HG02885 (cell line): ENCODE measurements around the gene LRRC51.
"Not testable (repeated sequence)": the region's sequence is repeated elsewhere in the genome, so short reads cannot be mapped to it uniquely, and the experiment has no call there.

Source experiments
- ATAC-seq: cut with Tn5 transposase; IDR thresholded peaks from one replicate; pipeline ENCODE4 v1.9.1; 2021; ENCODE audit warnings: mild to moderate bottlenecking; ENCODE audit not compliant: unreplicated experiment, poor library complexity

LRRC51 gene

DNA sequence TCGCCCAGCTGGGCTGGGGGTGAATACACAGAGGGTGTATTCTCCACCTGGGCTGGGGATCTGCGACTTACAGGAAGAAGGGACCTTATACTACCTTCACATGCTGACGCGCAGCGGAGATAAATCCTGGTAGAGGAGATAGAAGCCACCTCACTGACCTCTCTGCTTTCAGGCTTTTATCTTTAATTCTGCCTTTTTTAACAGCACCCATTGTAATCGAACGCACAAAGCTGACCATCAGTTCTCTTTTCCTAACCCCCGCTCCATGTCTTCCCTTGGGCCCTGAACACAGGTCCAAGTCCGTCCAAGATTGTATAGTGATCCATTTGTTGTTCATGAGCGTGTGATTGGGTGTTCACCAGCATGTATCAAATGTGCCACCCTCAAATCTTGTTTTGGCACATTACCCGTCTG lies 23.1 kb downstream of the LRRC51 start:
- no peak for ATAC-seq

- no peak for ATAC-seq
Measured at GRCh38 chr11:72105888-72106287, 25.2 kb downstream of the LRRC51 start, which contains the start of gene TOMT. TOMT (plus strand) TSS chr11:72105924; CDS start chr11:72105952, 28 bp downstream.

DNA sequence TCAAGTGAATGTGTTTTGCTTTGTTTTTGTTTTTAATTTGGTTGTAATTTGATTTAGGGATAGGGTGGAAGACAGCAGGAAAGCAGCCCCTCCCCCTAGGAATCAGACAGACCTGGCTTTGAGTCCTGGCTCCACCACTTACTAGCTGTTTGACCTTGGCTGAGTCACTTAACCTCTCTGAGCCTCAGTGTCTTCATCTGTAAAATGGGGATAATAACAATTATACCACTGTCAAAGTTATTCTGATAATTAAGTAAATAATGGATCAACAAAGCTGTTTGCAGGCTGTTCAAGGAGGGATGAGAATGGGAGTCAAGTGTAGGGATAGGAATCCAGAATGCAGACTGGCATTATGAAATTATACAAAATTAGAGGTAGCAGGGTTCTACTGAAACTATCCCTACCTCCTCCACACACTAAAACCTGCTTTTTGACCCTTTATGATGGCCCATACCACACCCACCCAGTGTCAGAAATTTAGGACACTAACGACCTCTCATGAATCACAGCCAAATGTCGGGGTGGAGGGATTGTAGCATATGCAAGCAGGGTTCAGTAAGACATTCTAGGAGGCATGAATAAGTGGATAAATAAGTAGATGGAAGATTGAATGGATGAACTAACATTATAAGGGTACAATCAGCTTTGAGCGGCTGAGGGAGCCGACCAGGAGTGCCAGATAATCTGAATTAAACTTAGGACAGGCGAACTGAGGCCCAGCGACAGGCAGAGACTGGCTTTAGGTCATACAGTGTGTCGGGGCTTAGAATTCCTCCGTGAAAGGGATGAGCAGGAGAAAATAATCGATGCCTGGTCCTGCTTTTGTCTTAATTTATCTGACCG lies 30.9 kb downstream of the LRRC51 start:
- ATAC-seq: peak; percentile 0

- peak; percentile 92 for ATAC-seq
Measured at GRCh38 chr11:72112143-72112977, 31.7 kb downstream of the LRRC51 start, which contains the start of gene ANAPC15. ANAPC15 (minus strand) TSS chr11:72112695; CDS start chr11:72111276, 1,419 bp downstream.

GRCh38 chr11:72112978-72113808 lies 32.5 kb downstream of the LRRC51 start:
- ATAC-seq: no peak

GRCh38 chr11:72114570-72114969 lies 33.9 kb downstream of the LRRC51 start:
- no peak for ATAC-seq

DNA sequence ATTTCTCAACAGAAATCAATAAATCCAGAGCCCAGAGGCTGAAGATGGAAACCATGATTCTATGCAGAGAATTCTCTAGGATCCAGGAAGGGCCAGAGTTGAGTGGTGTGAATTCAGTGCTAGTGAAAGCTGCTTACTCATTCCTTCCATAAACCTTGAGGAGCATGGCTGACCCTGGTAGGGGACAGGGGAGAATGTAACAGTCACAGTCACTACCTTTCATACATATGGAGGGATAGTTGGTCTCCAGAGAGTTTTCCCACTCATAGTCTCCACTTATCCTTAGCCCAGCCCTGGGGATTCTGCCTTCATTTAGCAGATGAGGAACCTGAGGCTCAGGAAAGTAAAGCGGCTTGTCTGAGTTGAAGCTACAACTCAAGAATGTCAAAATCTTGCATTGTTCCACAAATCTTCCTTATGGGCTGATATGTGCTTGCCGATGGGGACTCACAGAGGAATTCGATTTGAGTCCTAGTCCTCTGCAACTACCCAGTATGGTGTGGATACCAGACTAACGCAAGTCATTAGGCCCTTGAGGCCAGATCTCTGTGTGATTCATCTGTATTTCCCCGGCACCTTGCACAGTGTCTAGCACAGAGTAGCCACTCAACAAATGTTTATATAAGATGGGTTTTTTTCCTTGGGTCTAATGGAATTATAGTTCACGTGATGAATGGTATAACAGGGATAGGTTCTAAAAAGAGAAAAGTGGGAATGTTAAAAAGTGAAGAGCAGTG lies 35.5 kb downstream of the LRRC51 start:
- no peak for ATAC-seq

DNA sequence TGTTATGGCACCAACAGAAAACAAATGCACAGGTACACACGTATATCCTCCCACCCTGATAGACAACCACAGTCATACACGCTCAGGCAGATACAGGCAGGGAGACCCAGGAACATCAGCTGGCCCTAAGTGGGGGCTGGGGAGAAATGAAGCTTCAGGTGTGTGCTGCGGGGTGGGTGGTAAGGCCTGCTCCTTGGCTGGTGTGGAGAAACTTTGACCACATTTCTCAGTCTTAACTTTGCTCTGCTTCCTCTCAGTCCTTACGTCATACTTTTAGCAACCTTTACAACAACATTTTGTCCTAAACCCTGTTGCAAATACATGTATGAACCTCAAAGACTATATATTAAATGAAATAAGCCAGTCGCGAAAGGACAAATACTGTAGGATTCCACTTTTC lies 38.5 kb downstream of the LRRC51 start:
- no peak for ATAC-seq

- ATAC-seq: no peak
Measured at GRCh38 chr11:72120930-72121329, 40.3 kb downstream of the LRRC51 start.

GRCh38 chr11:72122607-72123006 lies 42.0 kb downstream of the LRRC51 start:
- ATAC-seq: no peak

DNA sequence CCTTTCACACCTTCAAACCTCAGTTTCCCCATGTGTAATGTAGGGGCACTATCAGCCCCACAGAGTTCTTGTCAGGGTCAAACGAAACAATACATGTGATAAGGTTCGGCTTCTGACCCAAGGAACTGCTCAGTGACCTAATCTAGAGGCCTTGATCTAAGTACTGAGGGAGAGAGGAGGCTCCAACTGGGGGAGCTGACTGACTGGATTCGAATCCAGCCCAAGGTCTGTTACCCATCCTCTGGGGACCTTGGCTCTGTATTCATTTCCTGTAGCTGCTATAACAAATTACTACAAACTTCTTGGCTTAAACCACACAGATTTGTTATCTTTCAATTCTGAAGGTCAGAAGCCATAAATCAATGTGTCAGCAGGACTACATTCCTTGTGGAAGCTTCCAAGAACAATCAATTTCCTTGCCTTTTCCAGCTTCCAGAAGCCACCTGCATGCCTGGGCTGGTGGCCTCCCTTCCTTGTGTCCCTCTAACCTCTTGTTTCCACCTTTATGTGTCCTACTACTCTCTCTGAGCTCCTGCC lies 42.5 kb downstream of the LRRC51 start:
- ATAC-seq: no peak

DNA sequence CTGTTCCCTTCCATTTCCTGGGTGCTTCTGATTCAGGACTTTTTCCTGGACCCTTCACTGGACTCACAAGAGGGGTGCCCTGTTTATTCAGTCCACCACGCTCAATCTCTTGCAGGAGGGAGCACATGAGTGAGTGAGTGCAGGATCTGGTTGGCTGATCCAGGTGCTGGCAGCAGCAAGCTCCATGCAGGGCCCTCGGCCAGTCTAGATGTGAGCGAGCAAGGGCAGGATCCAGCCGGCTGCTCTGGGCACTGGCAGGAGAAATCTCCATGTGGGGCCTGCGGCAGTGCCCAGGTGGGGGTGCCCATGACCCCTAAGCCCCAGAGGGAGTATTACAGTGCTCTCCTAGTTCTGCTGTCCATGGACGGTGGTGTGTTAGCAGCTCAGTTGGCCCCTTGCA lies 43.4 kb downstream of the LRRC51 start:
- ATAC-seq: no peak

GRCh38 chr11:72125956-72126355 lies 45.3 kb downstream of the LRRC51 start:
- ATAC-seq: no peak

DNA sequence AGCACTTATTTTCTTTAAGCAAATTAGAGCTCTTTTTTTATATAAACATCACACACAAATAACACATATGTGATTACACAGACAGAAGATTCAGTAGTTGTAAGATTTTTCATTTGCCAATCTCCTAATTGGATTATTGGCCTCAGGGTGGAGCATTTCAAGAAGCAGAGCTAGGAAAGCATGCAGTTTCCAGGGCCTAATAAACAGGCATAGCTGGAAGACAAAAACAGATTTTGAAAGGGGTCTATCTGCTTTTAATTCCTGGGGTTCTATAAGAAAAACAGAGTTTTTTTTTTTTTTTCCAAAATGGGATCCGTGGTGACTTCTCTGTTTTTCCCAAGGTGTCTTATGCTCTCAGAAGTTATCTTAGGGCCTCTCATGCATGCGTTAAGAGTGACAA lies 47.3 kb downstream of the LRRC51 start:
- no peak for ATAC-seq

GRCh38 chr11:72129381-72129780 lies 48.7 kb downstream of the LRRC51 start:
- no peak for ATAC-seq

GRCh38 chr11:72132646-72133045 lies 52.0 kb downstream of the LRRC51 start:
- no peak for ATAC-seq

DNA sequence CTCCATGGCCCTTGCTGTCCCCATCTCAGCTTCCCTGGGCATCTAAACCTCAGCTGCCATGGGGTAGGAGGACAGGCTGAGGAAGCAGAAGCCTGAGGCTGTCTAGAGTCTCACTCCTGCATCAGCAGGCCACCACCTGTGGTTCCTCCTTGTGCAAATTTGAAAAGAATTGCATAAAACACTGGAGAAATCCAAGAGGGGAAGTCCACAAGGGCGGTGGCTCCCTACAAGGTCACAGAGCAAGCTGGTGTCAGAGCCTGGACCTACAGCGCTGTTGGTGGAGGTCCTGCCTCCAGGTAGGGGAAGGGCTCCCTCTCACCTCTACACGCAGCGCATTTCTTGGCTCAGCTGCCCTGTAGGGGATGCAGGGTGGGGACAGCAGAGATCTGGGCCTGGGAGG lies 54.8 kb downstream of the LRRC51 start, which contains the start of gene FOLR3:
Gene FOLR3 (plus strand): TSS at position 253 of the 400 bp plus-strand sequence. CDS start 228 bp downstream, outside the sequence.
- not testable (repeated sequence) for ATAC-seq

DNA sequence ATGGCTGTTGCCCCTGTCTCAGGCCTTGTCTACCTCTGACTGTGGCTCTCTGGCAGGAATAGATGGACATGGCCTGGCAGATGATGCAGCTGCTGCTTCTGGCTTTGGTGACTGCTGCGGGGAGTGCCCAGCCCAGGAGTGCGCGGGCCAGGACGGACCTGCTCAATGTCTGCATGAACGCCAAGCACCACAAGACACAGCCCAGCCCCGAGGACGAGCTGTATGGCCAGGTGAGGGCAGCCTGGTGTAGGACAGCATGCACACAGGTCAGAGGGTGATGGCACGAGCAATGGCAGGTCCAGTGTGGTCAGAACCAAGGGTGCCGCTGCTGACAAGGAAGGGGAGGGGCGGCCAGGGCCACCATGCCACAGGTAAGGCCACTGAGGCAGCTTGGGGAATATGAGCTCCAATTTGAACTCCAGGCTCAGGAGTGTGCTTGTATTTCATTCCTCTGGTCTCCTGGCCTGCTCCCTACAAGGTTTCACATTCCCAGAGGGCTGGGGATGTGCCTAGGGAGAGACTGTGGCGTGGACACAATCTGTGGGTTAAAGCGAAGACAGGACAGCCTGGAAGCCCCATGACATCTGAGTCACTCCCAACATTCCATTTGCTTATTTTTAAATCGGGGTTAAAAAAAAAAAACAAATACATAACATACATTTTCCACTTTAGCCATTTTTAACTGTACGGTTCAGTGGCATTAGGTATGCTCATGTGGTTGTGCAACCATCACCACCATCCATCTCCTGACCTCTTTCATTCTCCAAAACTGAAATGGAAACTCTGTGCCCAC lies 55.4 kb downstream of the LRRC51 start:
- ATAC-seq: no peak
